NCI-H2029 (cell line): ENCODE measurements around the gene MCM6.
A peak's percentile ranks its signal among the peaks of the same experiment; 100 is the strongest.
"Not testable (repeated sequence)": the region's sequence is repeated elsewhere in the genome, so short reads cannot be mapped to it uniquely, and the experiment has no call there.

Source experiments
- DNase-seq: peaks from one replicate; lab custom pipeline; 2025; lab: John Stamatoyannopoulos, UW

Gene MCM6

DNA sequence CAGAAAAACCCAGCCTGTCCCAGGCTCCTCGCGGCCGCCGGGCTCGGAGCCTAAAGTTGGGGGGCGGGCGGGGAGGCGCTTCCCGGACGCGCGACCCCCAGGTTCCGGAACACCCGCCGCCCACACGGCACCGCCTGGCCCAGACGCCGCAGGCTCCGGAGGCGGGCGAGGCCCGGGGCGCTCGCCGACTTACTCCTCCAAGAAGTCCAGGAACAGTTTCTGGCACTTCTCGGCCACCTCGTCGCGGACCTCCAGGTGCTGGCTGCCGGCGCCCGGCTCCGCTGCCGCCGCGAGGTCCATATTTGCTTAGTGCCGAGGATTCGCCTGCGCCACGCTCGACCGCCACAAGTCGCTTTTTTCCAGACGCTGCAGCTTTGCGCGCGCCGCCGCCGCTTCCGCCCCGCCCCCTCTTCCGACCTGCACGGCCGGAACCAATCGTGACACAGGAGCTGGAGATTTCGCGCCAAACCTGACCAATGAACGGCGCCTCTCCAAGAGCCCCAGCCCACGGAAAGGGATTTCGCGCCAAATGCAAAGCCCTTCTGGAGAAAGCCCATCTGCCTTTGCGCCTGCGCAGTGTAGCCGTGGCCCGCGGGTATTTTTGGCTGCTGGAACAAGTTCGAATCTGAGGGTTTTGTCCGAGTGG lies at the start of gene MCM6:
Gene MCM6, minus strand, starts transcription at position 378 of the 646 bp plus-strand sequence. Its CDS starts 78 bp downstream, at position 300.
- peak; percentile 97 for DNase-seq

DNA sequence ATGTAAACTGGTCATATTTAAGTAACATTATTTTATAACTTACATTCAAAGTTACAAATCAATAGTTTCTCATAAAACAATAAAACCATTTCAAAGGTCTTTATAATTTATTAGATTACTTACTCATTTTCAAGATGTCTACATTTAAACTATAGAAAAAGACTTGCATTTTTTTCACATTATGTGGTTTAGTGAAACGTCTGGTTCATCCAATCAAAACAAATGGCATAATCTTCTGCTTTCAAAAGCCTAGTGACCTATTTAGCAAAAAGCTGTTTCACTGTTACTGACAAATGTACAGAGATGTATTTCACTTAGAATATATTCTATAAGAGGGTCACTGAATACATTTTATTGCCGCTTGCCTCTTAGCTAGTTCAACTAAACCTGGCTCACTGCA lies 49.3 kb upstream of the MCM6 start:
- DNase-seq: no peak

DNA sequence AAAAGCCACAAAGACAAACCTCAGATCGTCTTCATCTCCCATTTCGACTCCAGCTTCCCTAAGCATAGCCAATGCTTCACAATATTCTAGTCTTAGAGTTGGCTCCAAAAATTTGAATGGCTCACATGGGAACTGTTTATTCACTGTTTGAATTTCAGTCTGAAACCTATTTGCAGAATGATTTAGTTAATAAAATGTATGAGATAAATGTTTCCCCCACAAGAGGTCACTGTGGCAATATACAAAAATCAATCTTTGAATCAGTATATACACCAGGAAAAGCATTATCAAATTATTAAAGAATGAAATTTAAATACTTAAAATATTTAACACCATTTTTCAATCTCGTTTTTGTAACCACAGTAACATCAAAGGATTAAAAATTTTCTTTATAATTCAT lies 40.0 kb upstream of the MCM6 start:
- DNase-seq: peak; percentile 13

DNA sequence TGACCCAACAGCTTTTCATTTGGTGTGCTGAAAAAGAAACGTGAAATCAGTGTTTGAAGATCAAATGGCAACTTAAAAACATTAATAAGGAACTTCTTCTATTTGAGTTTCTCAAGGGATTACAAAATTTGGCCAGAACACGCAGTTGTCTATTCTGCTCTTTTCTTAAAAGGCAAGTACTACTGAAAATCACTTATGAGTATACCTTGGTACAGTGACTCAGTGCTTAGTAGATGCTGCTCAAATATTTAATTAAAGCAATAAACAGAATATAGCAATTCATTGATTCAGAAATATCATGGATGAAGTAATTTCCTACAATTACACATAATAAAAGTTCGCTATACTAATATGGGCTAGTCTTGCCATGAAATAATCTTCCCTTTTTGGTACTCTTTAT lies 38.2 kb upstream of the MCM6 start:
- no peak for DNase-seq

DNA sequence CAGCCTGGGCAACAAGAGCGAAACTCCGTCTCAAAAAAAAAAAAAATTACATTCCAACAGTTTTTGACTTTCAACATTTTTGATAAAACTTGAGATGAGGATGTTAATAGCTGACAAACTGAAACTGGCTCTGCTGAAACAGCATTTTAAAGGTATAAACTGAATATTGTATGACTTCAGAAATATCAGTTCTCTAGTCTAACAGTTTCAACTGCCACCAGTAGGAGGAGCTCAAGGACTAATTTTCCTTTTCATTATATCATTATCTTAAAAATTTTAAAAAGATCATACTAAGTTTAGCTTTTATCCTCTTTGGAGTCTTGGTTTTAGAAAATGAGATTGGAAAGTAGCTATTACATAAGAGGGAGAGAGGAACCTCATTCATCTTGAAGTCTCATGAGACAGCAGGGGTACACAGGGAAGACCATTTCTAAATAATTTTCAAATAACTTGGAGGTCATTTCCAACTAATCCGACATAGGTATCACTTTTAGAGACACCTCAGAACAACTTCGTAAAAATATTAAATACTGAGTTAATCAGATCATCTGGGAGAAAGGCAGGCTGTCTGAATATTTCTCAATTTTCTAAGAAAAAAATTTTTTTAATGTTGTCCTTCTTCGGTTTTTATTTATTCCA lies 37.6 kb upstream of the MCM6 start:
- DNase-seq: peak; percentile 6

DNA sequence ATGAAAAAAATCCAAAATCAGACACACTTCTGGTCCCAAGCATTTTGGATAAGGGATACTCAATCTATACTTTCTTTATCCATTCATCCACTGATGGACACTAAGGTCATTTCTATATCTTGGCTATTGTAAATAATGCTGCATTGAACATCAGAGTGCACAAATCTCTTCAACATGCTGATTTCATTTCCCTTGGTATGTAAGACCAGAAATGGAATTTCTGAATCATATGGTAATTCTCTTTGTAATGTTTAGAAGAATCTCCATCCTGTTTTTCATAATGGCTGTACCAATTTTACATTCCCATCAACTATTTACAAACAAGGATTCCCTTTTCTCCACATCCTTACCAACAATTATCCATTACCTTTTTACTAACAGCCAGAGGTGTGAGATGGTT lies 33.7 kb upstream of the MCM6 start:
- no peak for DNase-seq

DNA sequence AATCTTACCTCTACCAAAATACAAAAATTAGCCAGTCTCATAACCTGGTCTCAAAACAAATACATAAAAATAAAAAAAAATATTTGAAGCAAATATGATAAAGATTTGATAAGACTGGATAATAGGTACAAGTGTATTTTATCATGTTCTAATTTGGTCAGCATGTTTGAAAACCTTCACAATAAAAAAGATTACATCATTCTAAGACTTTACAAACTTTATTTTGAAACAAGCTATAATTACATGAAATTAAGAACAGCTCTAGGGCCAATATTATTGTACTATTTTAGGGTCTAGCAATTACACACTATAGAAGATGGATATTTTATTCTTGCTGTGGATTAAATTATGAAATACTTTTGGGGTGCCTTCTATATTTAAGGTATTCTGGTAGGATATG lies 29.4 kb upstream of the MCM6 start:
- no peak for DNase-seq

DNA sequence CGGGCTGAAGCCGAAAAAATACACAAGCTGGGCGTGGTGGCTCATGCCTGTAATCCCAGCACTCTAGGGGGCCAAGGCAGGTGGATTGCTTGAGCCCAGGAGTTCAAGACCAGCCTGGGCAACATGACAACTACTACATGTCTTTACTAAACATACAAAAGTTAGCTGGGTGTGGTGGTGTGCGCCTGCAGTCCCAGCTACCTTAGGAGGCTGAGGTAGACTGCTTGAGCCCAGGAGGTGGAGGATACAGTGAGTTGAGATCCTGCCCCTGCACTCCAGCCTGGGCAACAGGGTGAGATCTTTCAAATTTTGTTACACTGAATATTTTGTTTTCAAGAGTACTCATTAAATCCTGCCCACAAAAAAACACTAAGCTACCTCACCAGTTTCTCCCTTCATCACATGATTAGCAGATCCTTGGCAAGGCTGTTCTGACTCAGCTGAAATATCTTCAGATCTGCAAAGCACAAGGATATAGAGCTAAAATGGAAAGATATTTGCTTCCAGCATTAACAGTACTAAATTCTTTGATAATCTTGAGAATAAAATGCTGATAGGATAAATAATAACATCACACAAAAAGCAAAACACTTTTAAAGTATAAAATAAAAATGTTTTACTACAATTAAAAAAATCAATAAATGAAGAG lies 28.2 kb upstream of the MCM6 start:
- DNase-seq: no peak

DNA sequence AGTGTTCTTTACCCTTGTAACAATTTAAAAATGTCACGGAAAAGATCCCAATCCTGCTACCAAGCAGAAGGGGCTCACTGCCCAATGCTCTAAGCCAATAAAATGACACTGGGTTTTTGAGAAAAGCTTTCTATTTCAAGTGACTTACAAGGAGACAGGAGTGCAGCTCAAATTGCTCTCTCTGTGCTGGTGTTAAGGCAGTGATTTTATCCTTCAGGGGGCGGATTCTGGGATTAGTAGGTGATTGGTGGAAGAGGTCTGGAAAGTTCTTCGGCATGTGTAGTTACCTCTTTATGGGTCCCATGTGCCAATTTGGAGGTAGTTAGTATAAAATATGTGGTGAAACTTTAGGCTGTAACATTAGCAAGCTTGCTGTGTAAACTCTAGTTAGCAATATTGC lies 27.4 kb upstream of the MCM6 start:
- DNase-seq: no peak

DNA sequence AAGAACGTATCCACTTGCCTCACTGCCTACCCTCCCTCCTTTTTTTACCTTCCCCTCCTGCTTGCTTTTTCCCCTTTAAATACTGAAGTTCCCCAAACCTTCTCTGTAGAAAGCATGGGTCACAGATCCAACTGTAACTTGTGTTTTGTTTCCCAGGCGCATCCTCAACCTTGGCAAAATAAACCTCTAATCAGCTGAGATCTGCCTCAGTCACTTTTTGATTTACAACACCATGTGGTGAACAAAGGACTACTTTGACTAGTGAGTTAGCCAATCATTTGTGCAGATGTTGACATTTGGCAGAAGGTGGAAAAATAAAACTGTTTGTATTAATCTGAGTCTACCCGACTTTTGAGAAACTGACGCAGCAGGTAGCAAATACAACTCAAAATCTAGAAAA lies 23.3 kb upstream of the MCM6 start:
- DNase-seq: no peak

DNA sequence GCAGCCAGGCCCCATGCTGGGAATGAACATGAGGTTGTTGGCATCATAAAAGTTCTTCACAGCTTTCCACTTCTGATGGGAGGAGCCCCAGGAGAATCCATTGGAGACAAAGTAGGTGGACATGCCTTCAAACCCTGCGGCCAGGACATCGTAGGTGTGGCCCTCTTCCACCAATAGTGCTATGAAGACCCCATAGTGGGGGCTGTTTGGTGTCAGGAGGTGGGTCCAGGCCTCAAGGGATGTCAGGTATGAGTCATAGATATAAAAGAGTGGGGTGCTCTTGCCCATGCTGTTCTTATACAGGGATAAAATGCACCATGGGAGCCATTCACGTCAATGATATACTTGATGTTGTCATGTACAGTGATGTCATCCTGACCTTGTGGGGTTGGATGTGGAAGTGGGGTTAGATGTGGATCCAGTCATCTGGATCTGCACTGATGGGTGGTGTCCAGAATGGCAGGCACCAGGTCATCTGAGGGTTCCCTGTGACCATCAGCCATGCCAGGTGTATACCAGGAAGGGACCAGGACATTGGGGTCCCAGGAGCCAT lies 22.1 kb upstream of the MCM6 start:
- DNase-seq: no peak

DNA sequence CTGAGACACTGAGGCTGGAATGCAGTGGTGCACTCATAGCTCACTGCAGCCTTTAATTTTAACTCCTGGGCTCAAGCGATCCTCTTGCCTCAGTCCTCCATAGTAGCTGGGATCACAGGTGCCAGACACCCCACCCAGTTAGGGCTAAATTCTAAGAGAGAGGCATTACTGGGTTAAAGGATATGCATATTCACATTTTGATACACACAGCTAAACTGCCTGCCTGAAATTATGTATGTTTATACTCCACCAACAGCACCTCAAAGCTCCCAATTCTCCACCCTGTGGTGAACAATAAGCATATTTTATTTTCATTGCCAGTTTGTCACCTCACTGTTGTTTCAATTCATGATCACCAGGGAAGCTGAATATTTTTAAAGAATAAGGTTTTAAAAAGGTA lies 18.7 kb upstream of the MCM6 start:
- DNase-seq: no peak

DNA sequence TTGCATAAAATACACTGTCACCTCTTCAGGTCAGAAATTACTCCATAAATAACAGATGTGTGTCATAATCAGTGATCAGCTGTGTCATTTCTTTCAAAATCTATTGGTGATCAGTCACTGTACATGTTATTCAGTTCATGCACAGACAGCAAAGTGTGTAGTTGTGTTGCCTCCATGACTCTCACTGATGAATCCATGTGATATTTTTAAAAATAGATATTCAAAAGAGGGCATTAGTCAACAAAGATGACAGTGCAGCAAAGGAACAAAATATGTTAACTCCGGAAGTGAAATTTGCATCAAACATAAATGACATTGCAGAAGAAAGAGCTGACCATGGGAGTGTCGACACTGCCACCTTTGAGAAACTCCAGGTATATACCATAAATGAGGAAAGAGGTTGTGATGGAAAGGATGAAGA lies 17.1 kb upstream of the MCM6 start:
- no peak for DNase-seq

DNA sequence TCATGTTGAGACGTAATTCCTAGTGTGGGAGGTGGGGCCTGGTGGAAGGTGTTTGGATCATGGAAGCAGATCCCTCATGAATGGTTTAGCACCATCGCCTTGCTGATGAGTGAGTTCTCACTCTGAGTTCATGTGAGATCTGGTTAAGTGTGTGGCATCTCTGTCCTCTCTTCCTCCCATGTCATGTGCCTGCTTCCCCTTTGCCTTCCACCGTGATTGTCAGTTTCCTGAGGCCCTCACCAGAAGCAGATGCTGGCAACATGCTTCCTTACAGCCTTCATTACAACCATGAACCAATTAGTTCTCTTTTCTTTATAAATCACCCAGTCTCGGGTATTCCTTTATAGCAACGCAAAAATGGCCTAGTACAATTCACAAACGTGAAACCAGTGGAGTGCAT lies 14.6 kb upstream of the MCM6 start:
- no peak for DNase-seq

DNA sequence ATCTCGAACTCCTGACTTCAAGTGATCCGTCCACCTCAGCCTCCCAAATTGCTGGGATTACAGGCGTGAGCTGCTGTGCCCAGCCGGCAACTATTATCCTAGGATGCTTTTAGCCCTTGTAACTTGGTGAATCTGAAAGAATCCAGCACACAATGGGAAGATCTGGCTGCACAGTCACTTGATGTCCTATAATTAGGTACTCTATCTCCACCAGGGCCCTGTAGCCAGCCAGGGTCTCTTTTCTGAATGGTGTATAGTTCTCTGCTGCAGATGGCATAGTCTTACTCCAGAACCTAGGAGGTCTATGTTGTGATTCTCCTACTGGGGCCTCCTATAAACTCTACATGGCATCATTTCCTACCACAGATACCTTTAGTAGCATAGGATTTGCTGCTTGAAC lies 13.9 kb upstream of the MCM6 start:
- no peak for DNase-seq

DNA sequence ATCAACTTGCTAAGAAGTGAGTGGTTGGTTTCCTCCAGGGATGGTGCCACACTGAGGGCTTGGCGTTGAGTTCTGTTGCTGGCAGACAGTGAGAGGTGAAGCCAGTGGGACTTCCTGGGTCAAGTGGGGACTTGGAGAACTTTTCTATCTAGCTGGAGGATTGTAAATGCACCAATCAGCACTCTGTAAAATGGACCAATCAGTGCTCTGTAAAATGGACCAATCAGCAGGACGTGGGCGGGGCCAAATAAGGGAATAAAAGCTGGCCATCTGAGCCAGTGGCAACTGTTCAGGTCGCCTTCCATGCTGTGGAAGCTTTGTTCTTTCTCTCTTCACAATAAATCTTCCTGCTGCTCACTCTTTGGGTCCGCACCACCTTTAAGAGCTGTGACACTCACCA lies 12.3 kb upstream of the MCM6 start:
- DNase-seq: not testable (repeated sequence)

DNA sequence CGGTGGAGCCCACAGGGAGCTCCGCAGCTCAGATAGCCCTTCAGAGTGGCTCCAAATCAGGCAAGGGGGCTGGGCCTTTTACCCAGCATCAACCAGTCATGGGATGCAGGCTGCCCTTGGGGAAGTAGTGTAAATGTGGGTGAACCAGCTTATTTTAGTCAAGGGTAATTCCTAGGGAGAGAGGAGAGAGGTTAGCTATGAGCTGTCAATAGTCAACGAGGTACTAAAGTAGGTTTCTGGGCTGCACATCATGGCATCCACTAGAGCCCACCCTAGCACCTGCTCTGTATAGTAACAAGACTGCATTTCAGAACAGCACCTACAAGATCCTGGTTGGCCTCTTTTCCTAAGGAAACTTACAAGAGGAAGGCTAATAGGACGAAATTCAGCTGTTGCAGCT lies 9.5 kb upstream of the MCM6 start:
- DNase-seq: no peak

DNA sequence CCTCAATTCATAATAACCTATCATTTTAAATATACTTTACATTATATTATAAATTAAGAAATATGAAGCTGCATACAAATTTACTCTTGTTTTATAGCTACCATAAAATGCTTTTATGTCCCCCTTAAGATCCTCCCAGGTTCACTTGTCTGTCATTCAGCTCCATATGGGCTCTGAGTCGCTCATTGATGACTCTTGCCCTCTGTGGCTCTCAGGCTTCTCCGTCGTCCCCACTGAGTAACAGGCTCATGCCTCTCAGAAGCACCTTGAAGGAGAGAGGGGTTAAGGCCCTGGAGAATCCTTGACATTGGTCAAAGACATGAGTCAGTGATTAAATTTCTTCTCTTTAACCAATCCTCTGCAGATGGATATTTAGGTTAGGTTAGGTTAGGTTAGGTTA lies 6.2 kb upstream of the MCM6 start:
- no peak for DNase-seq

DNA sequence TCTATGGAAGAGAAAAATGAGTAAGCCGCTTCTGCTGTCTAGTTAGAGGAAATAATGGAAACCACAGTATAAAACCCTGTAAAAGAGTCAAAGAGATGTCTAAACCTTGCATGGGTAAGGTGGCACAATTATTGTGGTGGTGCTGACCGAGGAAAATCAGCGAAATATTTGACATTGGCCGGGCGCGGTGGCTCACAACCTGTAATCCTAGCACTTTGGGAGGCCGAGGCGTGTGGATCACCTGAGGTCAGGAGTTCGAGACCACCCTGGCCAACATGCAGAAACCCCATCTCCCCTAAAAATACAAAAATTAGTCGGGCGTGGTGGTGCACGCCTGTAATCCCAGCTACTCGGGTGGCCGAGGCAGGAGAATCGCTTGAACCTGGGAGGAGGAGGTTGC lies 527 bp upstream of the MCM6 start:
- not testable (repeated sequence) for DNase-seq

DNA sequence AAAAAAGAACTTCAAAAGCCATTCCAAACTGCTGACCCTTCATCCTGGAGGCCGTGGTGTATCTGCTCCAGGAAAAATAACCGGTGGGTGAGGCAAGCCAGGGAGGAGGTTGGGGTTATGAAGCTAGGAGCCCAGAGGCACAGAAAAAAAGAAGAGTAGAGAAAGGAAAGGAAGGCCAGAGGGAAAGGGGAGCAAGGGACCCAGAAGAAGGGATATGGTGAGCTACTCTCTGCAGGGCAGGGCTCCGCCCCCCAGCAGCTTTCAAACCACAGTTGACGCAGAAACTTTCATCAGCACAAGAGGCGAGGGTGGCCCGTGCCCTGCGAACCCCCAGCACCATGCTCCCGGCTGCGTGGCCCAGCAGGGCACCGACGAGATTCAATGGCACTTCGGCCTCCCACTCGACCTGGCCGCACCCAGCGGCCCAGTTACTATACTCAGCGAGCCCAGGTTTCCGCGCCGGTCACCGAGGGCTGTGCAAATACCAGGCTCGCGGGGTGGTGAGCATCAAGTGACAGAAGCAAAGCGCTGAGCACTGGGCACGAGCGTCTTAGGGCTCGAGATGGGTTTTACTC lies 665 bp downstream of the MCM6 start:
- peak; percentile 17 for DNase-seq

DNA sequence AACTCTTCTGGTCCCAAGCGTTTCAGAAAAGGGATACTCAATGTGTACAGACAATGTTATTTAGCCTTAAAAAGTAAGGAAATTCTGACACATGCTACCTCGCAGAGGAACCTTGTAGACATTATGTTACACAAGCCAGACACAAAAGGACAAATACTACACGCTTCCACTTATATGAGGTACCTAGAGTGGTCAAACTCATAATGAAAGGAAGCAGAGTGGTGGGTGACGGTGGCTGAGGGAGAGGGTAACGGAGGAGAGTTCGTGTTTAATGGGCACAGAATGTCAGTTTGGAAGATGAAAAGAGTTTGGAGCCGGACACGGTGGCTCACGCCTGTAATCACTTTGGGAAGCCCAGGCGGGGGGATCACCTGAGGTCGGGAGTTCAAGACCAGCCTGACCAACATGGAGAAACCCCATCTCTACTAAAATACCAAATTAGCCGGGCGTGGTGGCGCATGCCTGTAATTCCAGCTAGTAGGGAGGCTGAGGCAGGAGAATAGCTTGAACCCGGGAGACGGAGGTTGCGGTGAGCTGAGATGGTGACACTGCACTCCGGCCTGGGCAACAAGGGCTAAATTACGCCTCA lies 1.4 kb downstream of the MCM6 start:
- no peak for DNase-seq

DNA sequence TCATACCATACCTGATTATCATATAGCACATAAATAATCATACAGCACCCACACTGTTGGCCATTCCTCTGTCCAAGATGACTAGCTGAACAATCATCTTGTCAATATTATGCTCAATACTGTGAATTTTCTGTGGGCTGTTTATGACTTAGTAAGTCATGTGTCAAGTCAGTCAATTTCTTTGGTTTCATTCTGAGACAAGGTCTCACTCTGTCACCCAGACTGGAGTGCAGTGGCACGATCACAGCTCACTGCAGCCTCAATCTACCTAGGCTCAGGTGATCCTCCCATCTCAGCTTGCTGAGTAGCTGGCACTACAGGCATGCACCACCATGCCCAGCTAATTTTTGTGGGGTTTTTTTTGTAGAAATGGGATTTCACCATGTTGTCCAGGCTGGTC lies 5.7 kb downstream of the MCM6 start:
- DNase-seq: no peak

DNA sequence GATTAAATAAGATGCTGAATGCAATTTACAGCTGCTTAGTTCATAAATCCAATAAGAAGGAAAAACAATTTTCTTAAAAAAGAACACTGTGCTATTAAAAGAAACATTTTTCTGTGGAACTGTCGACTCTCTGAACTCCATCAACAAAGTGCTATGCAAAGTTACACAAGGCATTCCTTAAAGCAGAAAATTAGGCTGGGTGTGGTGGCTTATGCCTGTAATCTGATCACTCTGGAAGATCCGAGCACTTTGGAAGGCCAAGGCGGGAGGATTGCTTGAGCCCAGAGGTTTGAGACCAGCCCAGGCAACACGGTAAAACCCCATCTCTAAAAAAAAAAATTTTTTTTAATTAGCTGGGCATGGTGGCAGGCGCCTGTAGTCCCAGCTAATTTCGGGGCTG lies 13.0 kb downstream of the MCM6 start:
- DNase-seq: no peak
